B cell (primary cell): ENCODE results near the gene CCDC110. TPM values are rescaled to one million over a fixed set of nuclear protein-coding genes. Genes with fewer than 3 reads are reported as not detected.

ENCODE experiments used
- ATAC-seq: fragments of 200-7000 bp; cut with Tn5 transposase; one replicate; pipeline ENCODE4 v1.10.0; 2021; ENCODE audit warnings: low read depth, mild to moderate bottlenecking, moderate number of reproducible peaks, moderate library complexity
- CTCF ChIA-PET: fragments of 350-600 bp; sonication (Branson Sonifier 250); formaldehyde crosslinking; loops from one replicate; lab custom pipeline; 2021; ENCODE audit warnings: antibody characterized with exemption, inconsistent platforms; lab: Charles Lee
- POLR2A ChIA-PET: fragments of 350-600 bp; sonication (Branson Sonifier 250); formaldehyde crosslinking; loops from one replicate; lab custom pipeline; 2021; ENCODE audit warnings: antibody characterized with exemption; lab: Charles Lee
- DNase-seq: peaks from one replicate; pipeline ENCODE4 v3.0.0; 2013
- H2AFZ ChIP-seq: 2 replicates; pipeline ENCODE4 v1.6.1; 2012; ENCODE audit warnings: mild to moderate bottlenecking, low read depth, low read length; ENCODE audit not compliant: insufficient read depth, poor library complexity, severe bottlenecking
- H3K27ac ChIP-seq, 2 donors: 1 replicate in 1 of 2; 2 replicates in 1 of 2; pipeline ENCODE4 v1.5.1; 2012 to 2013; ENCODE audit warnings: low read length in 2 of 2, mild to moderate bottlenecking in 2 of 2, moderate library complexity in 1 of 2
- H3K27me3 ChIP-seq, 4 experiments: fragments of 200-600 bp in 1 of 4; sonication (generic) in 1 of 4; replicated peaks in 1 of 4; 1 replicate in 2 of 4; 2 replicates in 2 of 4; pipeline versions ENCODE4 v1.6.1 to v1.7.0; 2013 to 2016; ENCODE audit warnings: low read length in 3 of 4, mild to moderate bottlenecking in 2 of 4, mixed read lengths in 1 of 4, moderate library complexity in 1 of 4; ENCODE audit not compliant: insufficient read depth in 4 of 4, control insufficient read depth in 3 of 4; ENCODE audit errors: control extremely low read depth in 1 of 4
- H3K36me3 ChIP-seq, 2 experiments: replicated peaks in 1 of 2; 1 replicate in 1 of 2; 2 replicates in 1 of 2; pipeline versions ENCODE4 v1.6.1 to v1.7.1; 2013; ENCODE audit warnings: low read length in 1 of 2; ENCODE audit not compliant: insufficient read depth in 2 of 2, control insufficient read depth in 1 of 2; ENCODE audit errors: control extremely low read depth in 1 of 2, extremely low read depth in 1 of 2
- H3K4me1 ChIP-seq, 2 donors: fragments of 200-600 bp in 1 of 2; sonication (generic) in 1 of 2; 1 replicate in 1 of 2; 2 replicates in 1 of 2; pipeline versions ENCODE4 v1.5.1 to v1.6.1; 2013 to 2017; ENCODE audit warnings: low read length in 2 of 2; ENCODE audit not compliant: control insufficient read depth in 2 of 2, insufficient read depth in 2 of 2
- H3K4me2 ChIP-seq: replicated peaks from 2 replicates; pipeline ENCODE3; 2012; ENCODE audit warnings: mild to moderate bottlenecking, low read depth, low read length; ENCODE audit not compliant: poor library complexity, severe bottlenecking
- H3K4me3 ChIP-seq, 5 experiments: fragments of 200-600 bp in 1 of 5; sonication (generic) in 1 of 5; 1 replicate in 3 of 5; 2 replicates in 2 of 5; pipeline versions ENCODE4 v1.5.1 to v1.7.0; 2011 to 2016; ENCODE audit warnings: low read length in 4 of 5, mild to moderate bottlenecking in 4 of 5, low read depth in 2 of 5, control low read depth in 1 of 5, moderate library complexity in 1 of 5; ENCODE audit not compliant: insufficient read depth in 1 of 5; ENCODE audit errors: control extremely low read depth in 1 of 5, extremely low read depth in 1 of 5
- H3K79me2 ChIP-seq: fragments of 200-600 bp; sonication (generic); one replicate; pipeline ENCODE4 v1.6.0; 2016; ENCODE audit warnings: low read length; ENCODE audit not compliant: control insufficient read depth, insufficient read depth
- H3K9ac ChIP-seq: fragments of 200-600 bp; sonication (generic); 2 replicates; pipeline ENCODE4 v1.6.1; 2017; ENCODE audit warnings: mild to moderate bottlenecking, low read length, moderate library complexity
- H3K9me3 ChIP-seq, 3 donors: one replicate each; pipeline versions ENCODE4 v1.6.1 to v1.7.1; 2013; ENCODE audit warnings: low read length in 2 of 3; ENCODE audit not compliant: control insufficient read depth in 2 of 3, insufficient read depth in 1 of 3; ENCODE audit errors: control extremely low read depth in 1 of 3
- H4K20me1 ChIP-seq: 2 replicates; pipeline ENCODE4 v1.6.0; 2012; ENCODE audit warnings: mild to moderate bottlenecking, low read length; ENCODE audit not compliant: insufficient read depth, control insufficient read depth, poor library complexity, severe bottlenecking
- H3K27ac Mint-ChIP-seq: one replicate; pipeline ENCODE4 v1.8.0; 2021; ENCODE audit warnings: mixed read lengths
- H3K27me3 Mint-ChIP-seq: one replicate; pipeline ENCODE4 v1.8.0; 2021; ENCODE audit warnings: mixed read lengths
- H3K4me1 Mint-ChIP-seq: one replicate; pipeline ENCODE4 v1.8.0; 2021; ENCODE audit warnings: mixed read lengths
- H3K4me3 Mint-ChIP-seq: one replicate; pipeline ENCODE4 v1.8.0; 2021; ENCODE audit warnings: mixed read lengths
- H3K9me3 Mint-ChIP-seq: one replicate; pipeline ENCODE4 v1.8.0; 2022; ENCODE audit warnings: mixed read lengths; ENCODE audit not compliant: insufficient read depth
- EZH2 ChIP-seq: IDR thresholded peaks from 2 replicates; pipeline ENCODE4 v1.6.1; 2012; ENCODE audit warnings: borderline replicate concordance, low read depth, mild to moderate bottlenecking, moderate library complexity, low read length; ENCODE audit not compliant: insufficient read depth, poor library complexity, severe bottlenecking
- WGBS: methylation state at CpG from one replicate; pipeline ENCODE4 v1.1.5; 2013; ENCODE audit warnings: missing lambda C conversion rate; ENCODE audit not compliant: insufficient coverage; 5-methylcytosine and 5-hydroxymethylcytosine counted together
- intact Hi-C: fragments of 100-400 bp; cut with micrococcal nuclease; formaldehyde crosslinking; loops from one replicate; pipeline ENCODE4 v1.10.0; 2022
- polyA plus RNA-seq: library from polyadenylated mRNA; depleted of rRNA; stranded (reverse); fragments of >200 nt; gene quantifications from 2 replicates; pipeline ENCODE4 v1.2.3, GENCODE V29; 2012
- total RNA-seq, 2 donors: library from RNA; stranded (reverse); fragments of 120-200 nt in 1 of 2; gene quantifications; 1 replicate in 1 of 2; 2 replicates in 1 of 2; pipeline versions ENCODE4 v1.2.3 to v1.2.4, GENCODE V29; 2013 to 2022
- TF ChIP-seq, protein P1 (sequence below): fragments of 200-600 bp; IDR thresholded peaks from one replicate; pipeline ENCODE4 v1.8.0; 2022; ENCODE audit warnings: antibody characterized with exemption, mild to moderate bottlenecking

The CCDC110 gene
- total and polyA plus RNA-seq, 2 donors (not counting 1 experiment from before 2014, with no cell fraction given), result 0.04 to 2.3 TPM

DNA sequence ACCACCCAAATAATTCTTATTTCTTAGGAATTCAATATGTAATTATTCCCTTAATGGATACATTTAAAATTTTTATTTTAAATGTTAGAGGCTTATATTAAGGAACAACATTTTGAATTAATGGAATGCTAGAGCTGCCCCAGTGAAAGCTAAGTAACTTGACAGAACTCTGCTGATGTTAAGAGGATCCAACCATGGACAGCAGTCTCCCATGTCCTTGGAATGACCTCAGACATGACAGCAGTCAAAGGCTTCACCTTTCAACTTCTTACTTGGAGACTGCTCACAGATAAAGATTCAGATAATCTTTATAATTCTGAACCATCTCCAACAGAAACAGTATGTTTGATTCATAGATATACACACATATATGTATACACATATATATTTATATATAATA, 46.5 kb upstream of the CCDC110 start:
- Histone ChIP-seq H3K4me1 (peaks cover 4 to 5% of the 10 kb centered on the region in 2 donors), H3K4me2 (no peak overlapping the region), H3K79me2 (no peaks in the 10 kb centered on the region), H4K20me1 (no peaks in the 10 kb centered on the region), H3K27me3 (peaks cover 0 to 26% (median 15%) of the 10 kb centered on the region in 4 experiments), H3K27ac (no peak overlapping the region), H3K36me3 (no peaks in the 10 kb centered on the region), H3K4me3 (no peak overlapping the region), H3K9ac (no peak overlapping the region), H2AFZ (no peak overlapping the region), H3K9me3 (no peaks in the 10 kb centered on the region)
- no peak for ATAC-seq
- intact Hi-C loops, result no loop called here
- Mint-ChIP-seq H3K4me3 (no peak overlapping the region), H3K9me3 (no peaks in the 10 kb centered on the region), H3K27me3 (peaks cover 37% of the 10 kb centered on the region), H3K4me1 (peaks cover 4% of the 10 kb centered on the region), H3K27ac (no peak overlapping the region)
- ChIA-PET POLR2A (no interaction called here), CTCF (no interaction called here)
- DNase-seq, result no peak
- no peak for TF ChIP-seq EZH2
- TF ChIP-seq, protein P1, sequence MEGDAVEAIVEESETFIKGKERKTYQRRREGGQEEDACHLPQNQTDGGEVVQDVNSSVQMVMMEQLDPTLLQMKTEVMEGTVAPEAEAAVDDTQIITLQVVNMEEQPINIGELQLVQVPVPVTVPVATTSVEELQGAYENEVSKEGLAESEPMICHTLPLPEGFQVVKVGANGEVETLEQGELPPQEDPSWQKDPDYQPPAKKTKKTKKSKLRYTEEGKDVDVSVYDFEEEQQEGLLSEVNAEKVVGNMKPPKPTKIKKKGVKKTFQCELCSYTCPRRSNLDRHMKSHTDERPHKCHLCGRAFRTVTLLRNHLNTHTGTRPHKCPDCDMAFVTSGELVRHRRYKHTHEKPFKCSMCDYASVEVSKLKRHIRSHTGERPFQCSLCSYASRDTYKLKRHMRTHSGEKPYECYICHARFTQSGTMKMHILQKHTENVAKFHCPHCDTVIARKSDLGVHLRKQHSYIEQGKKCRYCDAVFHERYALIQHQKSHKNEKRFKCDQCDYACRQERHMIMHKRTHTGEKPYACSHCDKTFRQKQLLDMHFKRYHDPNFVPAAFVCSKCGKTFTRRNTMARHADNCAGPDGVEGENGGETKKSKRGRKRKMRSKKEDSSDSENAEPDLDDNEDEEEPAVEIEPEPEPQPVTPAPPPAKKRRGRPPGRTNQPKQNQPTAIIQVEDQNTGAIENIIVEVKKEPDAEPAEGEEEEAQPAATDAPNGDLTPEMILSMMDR, result no peak

DNA sequence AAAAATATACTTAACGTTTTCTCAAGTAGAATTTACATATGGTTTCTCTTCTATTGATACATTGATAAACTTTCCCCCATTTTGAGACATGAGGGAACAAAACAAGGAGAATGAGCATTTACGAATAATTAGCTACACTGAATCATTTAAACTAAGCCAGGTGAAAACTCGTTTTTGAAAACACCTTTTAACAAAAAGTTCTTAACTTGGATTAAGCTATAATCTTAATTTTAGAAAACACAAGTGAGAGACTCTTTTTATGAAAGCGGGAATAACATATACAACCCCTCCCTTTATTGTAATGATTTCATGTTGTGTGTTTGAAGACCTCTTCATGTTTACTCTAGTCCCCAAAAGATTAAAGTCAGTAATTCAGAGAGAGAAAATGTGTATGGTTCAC, 43.7 kb upstream of the CCDC110 start:
- no peaks in the 10 kb centered on the region for H4K20me1 ChIP-seq
- no peaks in the 10 kb centered on the region for H3K36me3 ChIP-seq
- peaks cover 55% of the 10 kb centered on the region for H3K27me3 Mint-ChIP-seq
- H3K27me3 ChIP-seq, result peaks cover 0 to 32% (median 18%) of the 10 kb centered on the region in 4 experiments
- H3K9me3 ChIP-seq, result no peaks in the 10 kb centered on the region
- TF ChIP-seq, protein P1, result no peak
- no peak for TF ChIP-seq EZH2
- H3K4me1 ChIP-seq, result peaks cover 4 to 7% of the 10 kb centered on the region in 2 donors
- H3K27ac Mint-ChIP-seq, result no peak overlapping the region
- DNase-seq (no peak), ATAC-seq (no peak)
- ChIA-PET POLR2A (no interaction called here), CTCF (interaction anchor here (0.9 kb wide), 1 partner anchor 82 kb away, joined by 3 read pairs; no protein-coding TSS in a partner anchor)
- H3K27ac ChIP-seq, result no peak overlapping the region
- no peak overlapping the region for H3K9ac ChIP-seq
- H2AFZ ChIP-seq, result no peak overlapping the region
- no peaks in the 10 kb centered on the region for H3K9me3 Mint-ChIP-seq
- no peak overlapping the region for H3K4me2 ChIP-seq
- no peak overlapping the region for H3K4me3 Mint-ChIP-seq
- peaks cover 4% of the 10 kb centered on the region for H3K4me1 Mint-ChIP-seq
- no peaks in the 10 kb centered on the region for H3K79me2 ChIP-seq
- no peak overlapping the region for H3K4me3 ChIP-seq
- intact Hi-C loops, result no loop called here
- WGBS, result no CpG with 5 or more reads among the region's 4 CpGs
